Keratinocyte (primary cell): ENCODE data around the gene KTI12. TPM values are rescaled to one million over a fixed set of nuclear protein-coding genes. Genes with fewer than 3 reads are reported as not detected.
"Not testable (repeated sequence)": the region's sequence is repeated elsewhere in the genome, so short reads cannot be mapped to it uniquely, and the experiment has no call there.

Experiments
- DNase-seq: peaks from one replicate; pipeline ENCODE4 v3.0.0-alpha.2; 2011; ENCODE audit warnings: low read depth, missing footprints, low spot score
- FAIRE-seq: peaks from 2 replicates; lab custom pipeline; 2011; peaks lifted over from hg19 to GRCh38; lab: Jason Lieb, UNC
- H2AFZ ChIP-seq: 2 replicates; pipeline ENCODE4 v1.6.0; 2012; ENCODE audit warnings: low read length, control low read depth, inconsistent platforms; ENCODE audit not compliant: control insufficient read depth
- H3K27ac ChIP-seq: 2 replicates; pipeline ENCODE4 v1.5.1; 2011; ENCODE audit warnings: low read length; ENCODE audit not compliant: control insufficient read depth, insufficient read depth
- H3K27me3 ChIP-seq: 3 replicates; pipeline ENCODE4 v1.6.0; 2011; ENCODE audit warnings: low read length; ENCODE audit not compliant: control insufficient read depth, insufficient read depth; ENCODE audit errors: extremely low read depth
- H3K36me3 ChIP-seq, 2 experiments: 2 replicates in 1 of 2; 3 replicates in 1 of 2; pipeline ENCODE4 v1.5.1; 2011; ENCODE audit warnings: low read length in 2 of 2, mild to moderate bottlenecking in 1 of 2; ENCODE audit not compliant: control insufficient read depth in 2 of 2, insufficient read depth in 2 of 2; ENCODE audit errors: extremely low read depth in 1 of 2
- H3K4me1 ChIP-seq: 3 replicates; pipeline ENCODE4 v1.5.1; 2011; ENCODE audit warnings: low read length; ENCODE audit not compliant: control insufficient read depth, insufficient read depth; ENCODE audit errors: extremely low read depth
- H3K4me2 ChIP-seq: 3 replicates; pipeline ENCODE4 v1.6.0; 2011; ENCODE audit warnings: low read depth, low read length; ENCODE audit not compliant: control insufficient read depth, insufficient read depth; ENCODE audit errors: extremely low read depth
- H3K4me3 ChIP-seq, 3 experiments: fragments of 200-600 bp in 1 of 3; sonication (generic) in 1 of 3; 2 replicates in 2 of 3; 3 replicates in 1 of 3; pipeline ENCODE4 v1.5.1; 2011 to 2016; ENCODE audit warnings: low read length in 3 of 3, mild to moderate bottlenecking in 3 of 3, control low read depth in 2 of 3, inconsistent platforms in 1 of 3, low read depth in 1 of 3, mixed read lengths in 1 of 3, mixed run types in 1 of 3, moderate library complexity in 1 of 3; ENCODE audit not compliant: control insufficient read depth in 2 of 3, insufficient read depth in 2 of 3; ENCODE audit errors: extremely low read depth in 1 of 3
- H3K79me2 ChIP-seq: 2 replicates; pipeline ENCODE4 v1.6.0; 2012; ENCODE audit warnings: low read length; ENCODE audit not compliant: control insufficient read depth, insufficient read depth
- H3K9ac ChIP-seq: 3 replicates; pipeline ENCODE4 v1.6.0; 2011; ENCODE audit warnings: low read length; ENCODE audit not compliant: control insufficient read depth, insufficient read depth; ENCODE audit errors: extremely low read depth
- H3K9me1 ChIP-seq: 3 replicates; pipeline ENCODE4 v1.6.0; 2011; ENCODE audit warnings: low read length; ENCODE audit not compliant: control insufficient read depth, insufficient read depth; ENCODE audit errors: extremely low read depth
- H3K9me3 ChIP-seq: 2 replicates; pipeline ENCODE4 v1.5.1; 2012; ENCODE audit warnings: low read depth, low read length; ENCODE audit not compliant: control insufficient read depth
- H4K20me1 ChIP-seq: 3 replicates; pipeline ENCODE4 v1.6.0; 2011; ENCODE audit warnings: low read length; ENCODE audit not compliant: control insufficient read depth, insufficient read depth; ENCODE audit errors: extremely low read depth
- CTCF ChIP-seq, 3 experiments: IDR thresholded peaks in 1 of 3; conservative IDR thresholded peaks in 1 of 3; optimal IDR thresholded peaks in 1 of 3; 2 replicates in 2 of 3; 3 replicates in 1 of 3; pipeline versions ENCODE3 to v1.5.1; 2011; ENCODE audit warnings: low read length in 3 of 3, mild to moderate bottlenecking in 3 of 3, moderate library complexity in 2 of 3, control low read depth in 1 of 3, inconsistent platforms in 1 of 3; ENCODE audit not compliant: insufficient read depth in 2 of 3; ENCODE audit errors: extremely low read depth in 1 of 3
- EZH2 ChIP-seq: IDR thresholded peaks from one replicate; pipeline ENCODE4 v1.6.1; 2012; ENCODE audit warnings: inconsistent platforms, mild to moderate bottlenecking, low read length, moderate library complexity
- dilution Hi-C: fragments of 300-500 bp; cut with MboI; formaldehyde crosslinking; loops from one replicate; pipeline ENCODE4 v1.7.0; 2020; ENCODE audit warnings: low sequenced_read_pairs; ENCODE audit not compliant: extremely low pct_ligation_motif_present
- polyA plus RNA-seq, 5 experiments: library from polyadenylated mRNA; depleted of rRNA in 3 of 5; stranded (reverse) in 3 of 5; stranded (forward) in 1 of 5; unstranded in 1 of 5; fragments of >200 nt; gene quantifications; 1 replicate in 1 of 5; 2 replicates in 3 of 5; 3 replicates in 1 of 5; pipeline versions ENCODE4 v1.2.1 to v1.2.3, GENCODE V29; 2011 to 2012; ENCODE audit warnings: missing spikeins in 2 of 5, low read depth in 1 of 5, low replicate concordance in 1 of 5

KTI12 gene
- polyA plus RNA-seq, 1 donor (not counting 4 experiments of a cell fraction or from before 2014, with no cell fraction given): 8.1 TPM

GRCh38 chr1:52007215-52008002, 26.2 kb downstream of the KTI12 start:
- H3K9me3 ChIP-seq: no peaks in the 10 kb centered on the region
- dilution Hi-C loops: no loop called here
- no peaks in the 10 kb centered on the region for H3K9me1 ChIP-seq
- H3K27me3 ChIP-seq: no peaks in the 10 kb centered on the region
- no peak overlapping the region for H3K9ac ChIP-seq
- no peak overlapping the region for H3K27ac ChIP-seq
- no peak overlapping the region for H3K4me2 ChIP-seq
- H3K36me3 ChIP-seq: no peaks in the 10 kb centered on the region
- H2AFZ ChIP-seq: peak overlapping the region; percentile 71
- no peak overlapping the region for H3K4me3 ChIP-seq
- peaks cover 16% of the 10 kb centered on the region for H3K4me1 ChIP-seq
- TF ChIP-seq CTCF (optimal IDR thresholded peaks at IDR 0.05 in 1 of 3, IDR thresholded peaks at IDR 0.05 in 1 of 3, conservative IDR thresholded peaks at IDR 0.05 in 1 of 3; ENCODE audit: extremely low read depth in 1 of 3, insufficient read depth in 2 of 3, low read length in 3 of 3) (no peak), EZH2 (no peak)
- no peaks in the 10 kb centered on the region for H4K20me1 ChIP-seq
- no peak for DNase-seq
- no peak for FAIRE-seq
- H3K79me2 ChIP-seq: no peaks in the 10 kb centered on the region

DNA sequence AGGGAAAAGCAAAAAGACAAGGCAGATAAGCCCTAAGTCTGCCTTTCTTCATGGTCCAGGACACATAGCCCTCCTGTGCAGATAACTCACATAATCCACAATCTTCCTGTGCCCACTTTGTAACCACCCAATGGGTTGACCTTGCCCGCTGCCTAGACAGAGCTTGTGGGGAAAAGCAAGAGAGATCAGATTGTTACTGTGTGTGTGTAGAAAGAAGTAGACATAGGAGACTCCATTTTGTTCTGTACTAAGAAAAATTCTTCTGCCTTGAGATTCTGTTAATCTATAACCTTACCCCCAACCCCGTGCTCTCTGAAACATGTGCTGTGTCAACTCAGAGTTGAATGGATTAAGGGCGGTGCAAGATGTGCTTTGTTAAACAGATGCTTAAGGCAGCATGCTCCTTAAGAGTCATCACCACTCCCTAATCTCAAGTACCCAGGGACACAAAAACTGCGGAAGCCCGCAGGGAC, 27.5 kb downstream of the KTI12 start:
- FAIRE-seq, H2AFZ ChIP-seq, H3K79me2 ChIP-seq, H3K27ac ChIP-seq, H4K20me1 ChIP-seq, H3K36me3 ChIP-seq, H3K9ac ChIP-seq, H3K9me1 ChIP-seq, H3K27me3 ChIP-seq, DNase-seq, dilution Hi-C loops, H3K9me3 ChIP-seq, H3K4me3 ChIP-seq: not testable (repeated sequence)
- peaks cover 16% of the 10 kb centered on the region for H3K4me1 ChIP-seq
- peak overlapping the region; percentile 41 for H3K4me2 ChIP-seq

- H3K9me1 ChIP-seq, H2AFZ ChIP-seq, H3K27me3 ChIP-seq, DNase-seq, H3K4me2 ChIP-seq, FAIRE-seq, H4K20me1 ChIP-seq, H3K79me2 ChIP-seq, dilution Hi-C loops, H3K27ac ChIP-seq, H3K4me3 ChIP-seq, H3K9ac ChIP-seq, H3K9me3 ChIP-seq, H3K36me3 ChIP-seq: not testable (repeated sequence)
- peaks cover 16% of the 10 kb centered on the region for H3K4me1 ChIP-seq
These were observed 28.1 kb downstream of the KTI12 start for GRCh38 chr1:52005548-52005947.
